ENCODE data around the gene CNKSR2.

- TF ChIP-seq CTCF (IDR thresholded peaks at IDR 0.05; ENCODE audit: poor library complexity) (no peak), EZH2 (IDR thresholded peaks at IDR 0.05; ENCODE audit: borderline replicate concordance) (no peak)
These were observed 119.1 kb downstream of the CNKSR2 start for GRCh38 chrX:21493226-21493830.

Data from hepatocyte (in vitro differentiated cells).